Osteoblast (primary cell): ENCODE data around the gene NHLRC2. TPM values are rescaled to one million over a fixed set of nuclear protein-coding genes. Genes with fewer than 3 reads are reported as not detected.

Source experiments
- DNase-seq: peaks from one replicate; pipeline ENCODE4 v3.0.0; 2011; ENCODE audit warnings: low spot score, mixed read lengths; ENCODE audit not compliant: insufficient read length; ENCODE audit errors: missing footprints
- H2AFZ ChIP-seq: 2 replicates; pipeline ENCODE4 v1.6.0; 2011; ENCODE audit warnings: mild to moderate bottlenecking, low read length
- H3K27ac ChIP-seq: 2 replicates; pipeline ENCODE4 v1.5.1; 2011; ENCODE audit warnings: mild to moderate bottlenecking, low read depth, low read length, moderate library complexity
- H3K27me3 ChIP-seq: 2 replicates; pipeline ENCODE4 v1.6.0; 2012; ENCODE audit warnings: mild to moderate bottlenecking, control low read depth, inconsistent platforms, low read length, moderate library complexity; ENCODE audit not compliant: insufficient read depth
- H3K36me3 ChIP-seq: 2 replicates; pipeline ENCODE4 v1.5.1; 2011; ENCODE audit warnings: mild to moderate bottlenecking, low read length, control low read depth, moderate library complexity; ENCODE audit not compliant: insufficient read depth
- H3K4me1 ChIP-seq: 2 replicates; pipeline ENCODE4 v1.5.1; 2011; ENCODE audit warnings: mild to moderate bottlenecking, low read length, control low read depth, moderate library complexity; ENCODE audit not compliant: insufficient read depth
- H3K4me2 ChIP-seq: 2 replicates; pipeline ENCODE4 v1.6.0; 2011; ENCODE audit warnings: mild to moderate bottlenecking, low read length; ENCODE audit not compliant: insufficient read depth
- H3K4me3 ChIP-seq: fragments of 200-600 bp; sonication (generic); 3 replicates; pipeline ENCODE4 v1.5.1; 2012; ENCODE audit warnings: mild to moderate bottlenecking, low read length, inconsistent platforms; ENCODE audit not compliant: insufficient read depth
- H3K79me2 ChIP-seq: 2 replicates; pipeline ENCODE4 v1.6.0; 2012; ENCODE audit warnings: mild to moderate bottlenecking, low read length, control low read depth, inconsistent platforms; ENCODE audit not compliant: insufficient read depth
- H3K9me3 ChIP-seq: 2 replicates; pipeline ENCODE4 v1.5.1; 2011; ENCODE audit warnings: low read depth, low read length, control low read depth
- H4K20me1 ChIP-seq: 2 replicates; pipeline ENCODE4 v1.6.0; 2012; ENCODE audit warnings: mild to moderate bottlenecking, low read length, control low read depth; ENCODE audit not compliant: insufficient read depth
- total RNA-seq: library from RNA; depleted of rRNA; stranded (reverse); fragments of >200 nt; gene quantifications from 2 replicates; pipeline ENCODE4 v1.2.3, GENCODE V29; 2012
- TF ChIP-seq, protein P1 (sequence below): IDR thresholded peaks from 2 replicates; pipeline ENCODE4 v1.5.1; 2011; ENCODE audit warnings: mild to moderate bottlenecking, low read depth, low read length, moderate library complexity; ENCODE audit errors: extremely low read depth

NHLRC2 gene
- total RNA-seq, 1 donor = 15.6 TPM

DNA sequence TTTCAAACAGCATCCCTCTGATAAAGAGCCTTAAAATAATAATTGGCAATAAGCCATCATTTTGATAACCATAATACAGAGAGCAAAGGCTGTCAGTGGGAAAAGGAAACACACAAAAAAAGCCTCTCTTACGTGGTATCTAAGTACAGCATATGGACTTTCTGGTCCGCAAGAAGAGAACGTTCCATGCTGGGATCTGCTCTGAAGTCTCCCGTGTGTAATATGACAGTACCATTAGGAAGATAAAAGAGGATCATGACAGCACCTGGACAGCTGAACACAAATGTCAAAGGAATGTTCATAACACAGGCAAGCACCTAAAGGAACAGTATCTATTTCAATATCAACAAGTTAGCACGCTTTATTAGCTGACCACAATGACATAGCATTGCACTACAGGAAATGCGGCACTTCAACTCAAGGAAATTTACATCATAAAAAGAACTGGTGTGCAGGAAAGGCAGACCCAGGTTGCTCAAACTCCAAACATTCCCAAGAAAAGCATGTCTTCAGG, 10.4 kb upstream of the NHLRC2 start:
- H2AFZ ChIP-seq = no peak overlapping the region
- H3K27ac ChIP-seq = no peak overlapping the region
- no peaks in the 10 kb centered on the region for H3K27me3 ChIP-seq
- peaks cover 5% of the 10 kb centered on the region for H3K36me3 ChIP-seq
- H3K4me1 ChIP-seq = no peaks in the 10 kb centered on the region
- H3K9me3 ChIP-seq = no peaks in the 10 kb centered on the region
- no peak overlapping the region for H3K4me2 ChIP-seq
- DNase-seq = no peak
- H3K79me2 ChIP-seq = no peaks in the 10 kb centered on the region
- H4K20me1 ChIP-seq = no peaks in the 10 kb centered on the region
- TF ChIP-seq, protein P1, sequence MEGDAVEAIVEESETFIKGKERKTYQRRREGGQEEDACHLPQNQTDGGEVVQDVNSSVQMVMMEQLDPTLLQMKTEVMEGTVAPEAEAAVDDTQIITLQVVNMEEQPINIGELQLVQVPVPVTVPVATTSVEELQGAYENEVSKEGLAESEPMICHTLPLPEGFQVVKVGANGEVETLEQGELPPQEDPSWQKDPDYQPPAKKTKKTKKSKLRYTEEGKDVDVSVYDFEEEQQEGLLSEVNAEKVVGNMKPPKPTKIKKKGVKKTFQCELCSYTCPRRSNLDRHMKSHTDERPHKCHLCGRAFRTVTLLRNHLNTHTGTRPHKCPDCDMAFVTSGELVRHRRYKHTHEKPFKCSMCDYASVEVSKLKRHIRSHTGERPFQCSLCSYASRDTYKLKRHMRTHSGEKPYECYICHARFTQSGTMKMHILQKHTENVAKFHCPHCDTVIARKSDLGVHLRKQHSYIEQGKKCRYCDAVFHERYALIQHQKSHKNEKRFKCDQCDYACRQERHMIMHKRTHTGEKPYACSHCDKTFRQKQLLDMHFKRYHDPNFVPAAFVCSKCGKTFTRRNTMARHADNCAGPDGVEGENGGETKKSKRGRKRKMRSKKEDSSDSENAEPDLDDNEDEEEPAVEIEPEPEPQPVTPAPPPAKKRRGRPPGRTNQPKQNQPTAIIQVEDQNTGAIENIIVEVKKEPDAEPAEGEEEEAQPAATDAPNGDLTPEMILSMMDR = no peak
- H3K4me3 ChIP-seq = no peak overlapping the region

DNA sequence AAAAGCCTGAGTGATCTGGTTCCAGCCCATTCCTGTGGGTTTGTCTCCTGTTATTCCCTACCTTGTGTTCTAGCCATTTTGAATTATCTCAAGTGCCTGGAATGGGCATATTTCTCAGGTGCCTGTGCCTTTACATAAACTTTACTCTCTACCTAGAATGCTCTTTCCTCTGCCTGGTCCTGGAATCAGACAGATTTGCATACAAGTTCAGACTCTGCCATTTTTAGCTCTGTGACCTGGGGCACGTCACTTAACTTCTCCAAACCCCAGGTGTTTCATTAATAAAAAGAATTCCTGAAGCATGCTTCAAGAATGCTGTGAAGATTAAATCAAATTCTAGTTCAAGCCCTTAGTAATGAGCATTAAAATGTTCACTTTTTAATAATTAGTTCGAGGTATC, 8.4 kb upstream of the NHLRC2 start:
- H3K36me3 ChIP-seq = peaks cover 5% of the 10 kb centered on the region
- DNase-seq = no peak
- TF ChIP-seq, protein P1 = no peak

DNA sequence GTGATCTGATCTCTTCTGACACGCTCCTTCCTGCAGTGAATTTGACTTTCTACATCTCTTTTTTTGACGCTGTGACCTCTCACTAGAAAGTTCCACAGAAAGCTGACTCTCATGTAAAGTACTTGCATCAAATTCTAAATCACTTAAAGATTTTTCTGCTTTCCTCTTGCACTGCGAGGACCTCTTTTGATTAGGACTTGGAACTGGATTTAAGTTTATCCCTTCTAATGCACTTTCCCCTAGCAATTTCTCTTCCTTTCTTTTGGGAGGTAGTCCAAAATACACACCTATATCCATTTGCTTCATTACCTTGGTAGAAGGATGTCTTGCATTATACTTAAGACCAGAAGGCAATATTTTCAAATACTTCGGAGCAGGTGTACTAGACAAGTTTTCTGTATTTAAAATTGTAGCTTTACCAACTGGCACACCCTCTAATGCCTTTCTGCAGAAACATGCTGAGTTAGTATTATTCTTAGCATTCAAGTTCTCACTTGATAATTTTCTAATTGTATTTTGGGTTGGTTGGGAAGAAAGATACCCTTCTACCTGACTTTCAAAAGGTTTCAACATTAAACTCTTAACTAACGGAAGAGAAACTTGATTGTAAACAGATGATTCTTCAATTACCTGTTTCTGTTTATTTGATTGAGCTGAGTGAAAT, 5.2 kb upstream of the NHLRC2 start:
- TF ChIP-seq, protein P1 = no peak
- no peak for DNase-seq
- H2AFZ ChIP-seq = no peak overlapping the region

More for the DNA sequence above, 8.4 kb upstream of the NHLRC2 start:
- H3K4me3 ChIP-seq = no peak overlapping the region
- H4K20me1 ChIP-seq = no peaks in the 10 kb centered on the region
- H3K27ac ChIP-seq = no peak overlapping the region
- H3K9me3 ChIP-seq = no peaks in the 10 kb centered on the region
- no peak overlapping the region for H3K4me2 ChIP-seq
- no peaks in the 10 kb centered on the region for H3K27me3 ChIP-seq
- no peaks in the 10 kb centered on the region for H3K79me2 ChIP-seq
- no peaks in the 10 kb centered on the region for H3K4me1 ChIP-seq
- no peak overlapping the region for H2AFZ ChIP-seq

DNA sequence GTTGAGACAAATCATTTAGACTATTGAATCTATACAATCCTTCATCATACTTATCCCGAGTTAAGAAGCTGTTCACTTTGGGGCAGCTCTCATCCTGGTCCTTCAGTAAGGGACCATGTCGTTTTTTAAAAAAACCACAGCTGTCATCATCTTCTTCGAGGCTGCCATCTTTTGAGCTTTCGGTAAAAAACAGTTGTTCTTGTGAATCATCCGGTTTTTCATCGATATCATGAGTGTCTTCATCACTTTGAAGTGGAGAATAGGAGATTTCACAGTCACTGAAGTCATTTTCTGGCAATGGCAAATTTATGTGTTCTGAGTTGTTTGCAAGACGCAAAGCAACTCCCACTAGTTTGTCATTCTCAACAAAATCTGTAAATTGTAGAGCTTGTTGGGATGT, 4.5 kb upstream of the NHLRC2 start:
- Histone ChIP-seq H3K4me1 (peaks cover 5% of the 10 kb centered on the region), H2AFZ (no peak overlapping the region), H3K27ac (no peak overlapping the region), H4K20me1 (no peaks in the 10 kb centered on the region), H3K79me2 (peaks cover 6% of the 10 kb centered on the region), H3K4me2 (no peak overlapping the region), H3K9me3 (no peaks in the 10 kb centered on the region), H3K4me3 (no peak overlapping the region), H3K36me3 (no peaks in the 10 kb centered on the region), H3K27me3 (no peaks in the 10 kb centered on the region)
- TF ChIP-seq, protein P1 = no peak
- no peak for DNase-seq

More for the DNA sequence above, 5.2 kb upstream of the NHLRC2 start:
- Histone ChIP-seq H4K20me1 (no peaks in the 10 kb centered on the region), H3K9me3 (no peaks in the 10 kb centered on the region), H3K27ac (no peak overlapping the region), H3K4me3 (no peak overlapping the region), H3K4me2 (no peak overlapping the region), H3K79me2 (no peaks in the 10 kb centered on the region), H3K36me3 (no peaks in the 10 kb centered on the region), H3K27me3 (no peaks in the 10 kb centered on the region), H3K4me1 (peaks cover 5% of the 10 kb centered on the region)
